ENCODE results near the gene CTXN1. TPM values are rescaled to one million over a fixed set of nuclear protein-coding genes. Genes with fewer than 3 reads are reported as not detected.

Gene CTXN1
- 71.7 and 85.5 TPM in 2 replicates for total RNA-seq (2021)
- percentile 54 among the genes with signal in this experiment for Bru-seq, nascent RNA
- percentile 70 among the genes with signal in this experiment for BruChase-seq, experiment 1, labeled RNA remaining after a 2-hour chase
- percentile 90 among the genes with signal in this experiment for BruChase-seq, experiment 2, labeled RNA remaining after a 6-hour chase
- long read RNA-seq, transcript CTXN1-201 (2 exons, 1,274 nt): major isoform, 30 of 46 reads
- long read RNA-seq, partial matches to known transcripts: 16 of 46 reads
- long read RNA-seq, other reads (novel, unspliced or antisense): 0 of 46 reads

- BruUV-seq (replicated peaks): no TSS peak
- H3K27ac ChIP-seq (ENCODE audit: low read depth, low read length, poor library complexity, severe bottlenecking): peak within 1 kb of the TSS; percentile 69
Measured at GRCh38 chr19:7926021-7926726, at the start of gene CTXN1. TSS of gene CTXN1 (minus strand) at chr19:7926135. CDS start at chr19:7925538, 597 bp downstream.

GRCh38 chr19:7975037-7975436, 49.1 kb upstream of the CTXN1 start:
- DNase-seq (ENCODE audit: low spot score): no peak
- H3K9me3 ChIP-seq (ENCODE audit: low read depth, low read length, poor library complexity, severe bottlenecking): no peaks in the 10 kb centered on the region
- CTCF ChIA-PET: no interaction called here
- POLR2A ChIA-PET (ENCODE audit: low non-redundant PET): no interaction called here
- H3K27ac ChIP-seq (ENCODE audit: low read depth, low read length, poor library complexity, severe bottlenecking): no peak overlapping the region
- intact Hi-C loops (cut with micrococcal nuclease; ENCODE audit: unreplicated experiment): no loop called here
- BruUV-seq (replicated peaks): no TSS peak
- H3K4me1 ChIP-seq (ENCODE audit: insufficient read depth, low read length, poor library complexity, severe bottlenecking): no peaks in the 10 kb centered on the region
- no peak overlapping the region for H3K4me3 ChIP-seq (ENCODE audit: low read depth, low read length, poor library complexity, severe bottlenecking)
- H3K27me3 ChIP-seq (replicated peaks; ENCODE audit: insufficient read depth, low read depth, low read length, poor library complexity): no peaks in the 10 kb centered on the region
- peaks cover 56% of the 10 kb centered on the region for H3K36me3 ChIP-seq (ENCODE audit: insufficient read depth, low read length, poor library complexity, severe bottlenecking)
- no peak for TF ChIP-seq EZH2 (IDR thresholded peaks at IDR 0.05; ENCODE audit: borderline replicate concordance, low read depth, low read length, poor library complexity, severe bottlenecking)
- TF ChIP-seq CTCF (conservative IDR thresholded peaks at IDR 0.05; ENCODE audit: low read depth, low read length): no peak

More at GRCh38 chr19:7926021-7926726, at the start of gene CTXN1:
- H3K36me3 ChIP-seq (ENCODE audit: insufficient read depth, low read length, poor library complexity, severe bottlenecking): peaks cover 26% of the 10 kb centered on the region
- no peaks in the 10 kb centered on the region for H3K9me3 ChIP-seq (ENCODE audit: low read depth, low read length, poor library complexity, severe bottlenecking)
- CTCF ChIA-PET: no interaction called here
- H3K27me3 ChIP-seq (replicated peaks; ENCODE audit: insufficient read depth, low read depth, low read length, poor library complexity): no peaks in the 10 kb centered on the region
- DNase-seq (ENCODE audit: low spot score): peak; percentile 77
- no peak for TF ChIP-seq CTCF (conservative IDR thresholded peaks at IDR 0.05; ENCODE audit: low read depth, low read length)
- TF ChIP-seq EZH2 (IDR thresholded peaks at IDR 0.05; ENCODE audit: borderline replicate concordance, low read depth, low read length, poor library complexity, severe bottlenecking): no peak
- H3K4me1 ChIP-seq (ENCODE audit: insufficient read depth, low read length, poor library complexity, severe bottlenecking): peaks cover 49% of the 10 kb centered on the region
- intact Hi-C loops (cut with micrococcal nuclease; ENCODE audit: unreplicated experiment): no loop called here
- H3K4me3 ChIP-seq (ENCODE audit: low read depth, low read length, poor library complexity, severe bottlenecking): peak within 1 kb of the TSS; percentile 57
- POLR2A ChIA-PET (ENCODE audit: low non-redundant PET): interaction anchor here (0.7 kb wide), 1 partner anchor 18 kb away, joined by 3 read pairs; no protein-coding TSS in a partner anchor

- Histone ChIP-seq H3K9me3 (ENCODE audit: low read depth, low read length, poor library complexity, severe bottlenecking) (no peaks in the 10 kb centered on the region), H3K27me3 (replicated peaks; ENCODE audit: insufficient read depth, low read depth, low read length, poor library complexity) (no peaks in the 10 kb centered on the region), H3K27ac (ENCODE audit: low read depth, low read length, poor library complexity, severe bottlenecking) (no peak overlapping the region), H3K36me3 (ENCODE audit: insufficient read depth, low read length, poor library complexity, severe bottlenecking) (peaks cover 53% of the 10 kb centered on the region), H3K4me3 (ENCODE audit: low read depth, low read length, poor library complexity, severe bottlenecking) (no peak overlapping the region), H3K4me1 (ENCODE audit: insufficient read depth, low read length, poor library complexity, severe bottlenecking) (no peaks in the 10 kb centered on the region)
- no TSS peak for BruUV-seq (replicated peaks)
- CTCF ChIA-PET: interaction anchor here (0.7 kb wide), 1 partner anchor 266 kb away, joined by 10 read pairs; no protein-coding TSS in a partner anchor
- TF ChIP-seq EZH2 (IDR thresholded peaks at IDR 0.05; ENCODE audit: borderline replicate concordance, low read depth, low read length, poor library complexity, severe bottlenecking) (no peak), CTCF (conservative IDR thresholded peaks at IDR 0.05; ENCODE audit: low read depth, low read length) (no peak)
- intact Hi-C loops (cut with micrococcal nuclease; ENCODE audit: unreplicated experiment): no loop called here
- POLR2A ChIA-PET (ENCODE audit: low non-redundant PET): no interaction called here
- DNase-seq (ENCODE audit: low spot score): no peak
Measured at GRCh38 chr19:7973883-7974282, 47.9 kb upstream of the CTXN1 start.
